Ishikawa (cell line): ENCODE measurements around the gene TMEM114.
A peak's percentile ranks its signal among the peaks of the same experiment; 100 is the strongest.

ENCODE experiments used
- CEBPB ChIP-seq: IDR thresholded peaks from 2 replicates; pipeline ENCODE4 v1.6.1; 2012
- CREB1 ChIP-seq: IDR thresholded peaks from 2 replicates; pipeline ENCODE4 v1.6.1; 2012; ENCODE audit warnings: low read depth
- EGR1 ChIP-seq: IDR thresholded peaks from 2 replicates; pipeline ENCODE4 v1.6.1; 2012
- EP300 ChIP-seq: IDR thresholded peaks from 2 replicates; pipeline ENCODE4 v1.6.1; 2012; ENCODE audit warnings: borderline replicate concordance
- FOXM1 ChIP-seq: IDR thresholded peaks from 2 replicates; pipeline ENCODE4 v1.6.1; 2012; ENCODE audit warnings: low read depth, borderline replicate concordance
- MAX ChIP-seq: IDR thresholded peaks from 2 replicates; pipeline ENCODE4 v1.6.1; 2012
- NFIC ChIP-seq: IDR thresholded peaks from 2 replicates; pipeline ENCODE4 v1.6.1; 2012
- RAD21 ChIP-seq: IDR thresholded peaks from 2 replicates; pipeline ENCODE4 v1.6.1; 2012; ENCODE audit warnings: low read depth
- REST ChIP-seq: IDR thresholded peaks from 2 replicates; pipeline ENCODE4 v1.6.1; 2012; ENCODE audit warnings: low read depth, mild to moderate bottlenecking
- TAF1 ChIP-seq: IDR thresholded peaks from 2 replicates; pipeline ENCODE4 v1.6.1; 2012; ENCODE audit warnings: low read depth, mild to moderate bottlenecking
- TCF12 ChIP-seq: IDR thresholded peaks from 2 replicates; pipeline ENCODE4 v1.6.1; 2012; ENCODE audit warnings: low read depth
- TEAD4 ChIP-seq: IDR thresholded peaks from 2 replicates; pipeline ENCODE4 v1.6.1; 2012
- USF1 ChIP-seq: IDR thresholded peaks from 2 replicates; pipeline ENCODE4 v1.6.1; 2012
- YY1 ChIP-seq: IDR thresholded peaks from 2 replicates; pipeline ENCODE4 v1.6.1; 2012; ENCODE audit warnings: low read depth
- ZBTB7A ChIP-seq: IDR thresholded peaks from 2 replicates; pipeline ENCODE4 v1.6.1; 2012; ENCODE audit warnings: low read depth

Gene TMEM114

GRCh38 chr16:8622315-8622656 is 32.0 kb upstream of the TMEM114 start:
- TF ChIP-seq CEBPB = no peak
- no peak for TF ChIP-seq CREB1
- TF ChIP-seq ZBTB7A = no peak
- no peak for TF ChIP-seq USF1

- TF ChIP-seq ZBTB7A (no peak), NFIC (no peak), TCF12 (no peak), YY1 (peak; percentile 94), TEAD4 (no peak), MAX (peak; percentile 39; the same call in 1 of the 2 replicates), CEBPB (no peak), FOXM1 (no peak), TAF1 (peak; percentile 79), EGR1 (peak; percentile 61; the same call in 1 of the 2 replicates)
Measured at GRCh38 chr16:8621572-8622314, 31.4 kb upstream of the TMEM114 start, which contains the start of gene METTL22. TSS of gene METTL22 (plus strand) at chr16:8621698. CDS start at chr16:8625666, 3,968 bp downstream.

GRCh38 chr16:8621222-8621571 is 30.9 kb upstream of the TMEM114 start:
- TF ChIP-seq FOXM1 (no peak), TAF1 (no peak), TCF12 (no peak)

- no peak for TF ChIP-seq CEBPB
- TF ChIP-seq CREB1 = no peak
- no peak for TF ChIP-seq EP300
- TF ChIP-seq EGR1 = no peak
Measured at GRCh38 chr16:8620535-8620934, 30.2 kb upstream of the TMEM114 start.

- TF ChIP-seq TEAD4 (no peak), YY1 (no peak), NFIC (no peak), FOXM1 (no peak), TCF12 (no peak), EGR1 (no peak), ZBTB7A (no peak), CEBPB (no peak), TAF1 (no peak), USF1 (no peak), CREB1 (no peak), MAX (no peak)
Measured at GRCh38 chr16:8619671-8620370, 29.5 kb upstream of the TMEM114 start.

- no peak for TF ChIP-seq REST
- no peak for TF ChIP-seq CREB1
- no peak for TF ChIP-seq RAD21
- TF ChIP-seq NFIC = no peak
- TF ChIP-seq USF1 = no peak
- TF ChIP-seq EGR1 = no peak
- TF ChIP-seq ZBTB7A = no peak
- no peak for TF ChIP-seq TCF12
- TF ChIP-seq TAF1 = no peak
- TF ChIP-seq MAX = no peak
Measured at GRCh38 chr16:8614435-8615029, 24.2 kb upstream of the TMEM114 start.
